ENCODE measurements around the gene TRIM10. TPM values are rescaled to one million over a fixed set of nuclear protein-coding genes. Genes with fewer than 3 reads are reported as not detected.

The TRIM10 gene
- total RNA-seq, 1 experiment from 2014 or later, result 0.95 TPM

DNA sequence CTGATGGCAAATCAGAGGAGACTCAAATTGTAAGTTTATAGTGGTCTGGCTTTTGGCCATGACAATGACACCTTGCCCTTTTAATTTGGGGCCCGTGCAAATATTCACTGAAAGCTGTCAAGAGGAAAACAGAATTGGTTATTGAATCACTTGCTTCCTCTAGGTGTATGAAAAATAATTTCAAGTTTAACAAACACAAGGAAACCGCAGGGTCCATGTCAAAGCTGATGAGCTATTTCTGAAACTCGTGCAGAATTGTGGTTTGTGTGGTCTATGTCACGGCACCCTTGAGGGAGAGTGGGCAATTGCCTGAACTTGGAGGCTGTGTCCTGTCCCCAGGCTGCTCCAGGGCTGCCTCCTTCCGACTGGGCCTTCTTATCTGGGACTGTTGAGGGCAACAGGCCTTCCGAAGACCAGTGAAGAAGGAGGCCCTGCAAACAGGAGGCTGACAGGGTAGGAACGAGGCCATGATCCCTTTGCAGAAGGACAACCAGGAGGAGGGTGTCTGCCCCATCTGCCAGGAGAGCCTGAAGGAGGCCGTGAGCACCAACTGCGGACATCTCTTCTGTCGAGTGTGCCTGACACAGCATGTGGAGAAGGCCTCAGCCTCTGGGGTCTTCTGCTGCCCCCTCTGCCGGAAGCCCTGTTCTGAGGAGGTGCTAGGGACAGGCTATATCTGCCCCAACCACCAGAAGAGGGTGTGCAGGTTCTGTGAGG is 24.3 kb downstream of the TRIM10 start:
- CTCF ChIA-PET, result interaction anchor here (8.2 kb wide), 1 partner anchor 33 kb away, joined by 236 read pairs; no protein-coding TSS in a partner anchor
- intact Hi-C loops (cut with micrococcal nuclease; ENCODE audit: unreplicated experiment), result no loop called here
- H3K27ac Mint-ChIP-seq (ENCODE audit: unreplicated experiment), result no peak overlapping the region

DNA sequence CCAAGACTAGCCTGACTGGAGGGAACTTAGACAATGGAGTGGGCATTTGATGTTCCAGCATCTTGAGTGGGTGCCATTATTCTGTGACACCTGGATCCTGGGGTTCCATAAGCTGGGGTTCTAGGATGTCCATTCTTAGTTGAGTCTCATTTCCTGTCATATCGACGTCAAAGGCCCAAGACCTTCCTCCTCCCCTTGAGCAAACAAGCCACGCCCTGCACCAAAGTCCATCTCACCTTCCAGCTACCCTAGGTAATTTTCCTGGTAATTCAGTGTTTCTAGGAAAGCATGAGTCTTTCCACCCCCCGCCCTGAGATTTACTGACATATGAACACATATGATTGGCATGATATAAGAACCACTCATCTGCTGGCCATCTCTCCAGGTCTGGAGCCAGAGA is 25.3 kb downstream of the TRIM10 start, which contains the start of gene TRIM40:
TSS of gene TRIM40 (plus strand) at position 384 of the 400 bp plus-strand sequence. CDS start 897 bp downstream, outside the sequence.
- BruUV-seq (replicated peaks), result no TSS peak
- no peaks in the 10 kb centered on the region for H3K36me3 Mint-ChIP-seq (ENCODE audit: insufficient read depth, unreplicated experiment)
- ChIA-PET CTCF (interaction anchor here (8.2 kb wide), 1 partner anchor 32 kb away, joined by 236 read pairs; no protein-coding TSS in a partner anchor), POLR2A (no interaction called here)
- Histone ChIP-seq H3K27me3 (replicated peaks; ENCODE audit: control insufficient read depth, insufficient read depth, low read length) (no peaks in the 10 kb centered on the region), H3K4me3 (ENCODE audit: low read depth, low read length) (no peak within 1 kb of the TSS), H3K4me1 (peaks cover 2% of the 10 kb centered on the region), H3K36me3 (ENCODE audit: control insufficient read depth, insufficient read depth, low read length) (no peaks in the 10 kb centered on the region), H3K9me3 (no peaks in the 10 kb centered on the region)
- no peaks in the 10 kb centered on the region for H3K9me3 Mint-ChIP-seq (ENCODE audit: unreplicated experiment)
- no peaks in the 10 kb centered on the region for H3K27me3 Mint-ChIP-seq (ENCODE audit: insufficient read depth, unreplicated experiment)
- intact Hi-C loops (cut with micrococcal nuclease; ENCODE audit: unreplicated experiment), result no loop called here
- no peak within 1 kb of the TSS for H3K4me3 Mint-ChIP-seq (ENCODE audit: unreplicated experiment)
- H3K4me1 Mint-ChIP-seq (ENCODE audit: low read depth, unreplicated experiment), result peaks cover 4% of the 10 kb centered on the region
- H3K27ac Mint-ChIP-seq (ENCODE audit: unreplicated experiment), result no peak within 1 kb of the TSS
- TF ChIP-seq, protein P1, sequence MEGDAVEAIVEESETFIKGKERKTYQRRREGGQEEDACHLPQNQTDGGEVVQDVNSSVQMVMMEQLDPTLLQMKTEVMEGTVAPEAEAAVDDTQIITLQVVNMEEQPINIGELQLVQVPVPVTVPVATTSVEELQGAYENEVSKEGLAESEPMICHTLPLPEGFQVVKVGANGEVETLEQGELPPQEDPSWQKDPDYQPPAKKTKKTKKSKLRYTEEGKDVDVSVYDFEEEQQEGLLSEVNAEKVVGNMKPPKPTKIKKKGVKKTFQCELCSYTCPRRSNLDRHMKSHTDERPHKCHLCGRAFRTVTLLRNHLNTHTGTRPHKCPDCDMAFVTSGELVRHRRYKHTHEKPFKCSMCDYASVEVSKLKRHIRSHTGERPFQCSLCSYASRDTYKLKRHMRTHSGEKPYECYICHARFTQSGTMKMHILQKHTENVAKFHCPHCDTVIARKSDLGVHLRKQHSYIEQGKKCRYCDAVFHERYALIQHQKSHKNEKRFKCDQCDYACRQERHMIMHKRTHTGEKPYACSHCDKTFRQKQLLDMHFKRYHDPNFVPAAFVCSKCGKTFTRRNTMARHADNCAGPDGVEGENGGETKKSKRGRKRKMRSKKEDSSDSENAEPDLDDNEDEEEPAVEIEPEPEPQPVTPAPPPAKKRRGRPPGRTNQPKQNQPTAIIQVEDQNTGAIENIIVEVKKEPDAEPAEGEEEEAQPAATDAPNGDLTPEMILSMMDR (IDR thresholded peaks at IDR 0.05; ENCODE audit: insufficient read depth in 1 of 2, low read depth in 1 of 2, low read length in 1 of 2, severe bottlenecking in 1 of 2, unreplicated experiment in 1 of 2), result no peak
- no peak for DNase-seq

More for the DNA sequence above, 24.3 kb downstream of the TRIM10 start:
- no TSS peak for BruUV-seq (replicated peaks)
- POLR2A ChIA-PET, result interaction anchor here (0.6 kb wide), 1 partner anchor 250 kb away, joined by 8 read pairs; no protein-coding TSS in a partner anchor
- Mint-ChIP-seq H3K27me3 (ENCODE audit: insufficient read depth, unreplicated experiment) (no peaks in the 10 kb centered on the region), H3K4me3 (ENCODE audit: unreplicated experiment) (no peak overlapping the region), H3K9me3 (ENCODE audit: unreplicated experiment) (no peaks in the 10 kb centered on the region), H3K4me1 (ENCODE audit: low read depth, unreplicated experiment) (no peaks in the 10 kb centered on the region), H3K36me3 (ENCODE audit: insufficient read depth, unreplicated experiment) (no peaks in the 10 kb centered on the region)
- H3K27me3 ChIP-seq (replicated peaks; ENCODE audit: control insufficient read depth, insufficient read depth, low read length), result no peaks in the 10 kb centered on the region
- no peaks in the 10 kb centered on the region for H3K36me3 ChIP-seq (ENCODE audit: control insufficient read depth, insufficient read depth, low read length)
- no peak for DNase-seq
- H3K9me3 ChIP-seq, result no peaks in the 10 kb centered on the region
- no peak overlapping the region for H3K4me3 ChIP-seq (ENCODE audit: low read depth, low read length)
- no peaks in the 10 kb centered on the region for H3K4me1 ChIP-seq
- TF ChIP-seq, protein P1 (IDR thresholded peaks at IDR 0.05; ENCODE audit: insufficient read depth in 1 of 2, low read depth in 1 of 2, low read length in 1 of 2, severe bottlenecking in 1 of 2, unreplicated experiment in 1 of 2), result no peak

DNA sequence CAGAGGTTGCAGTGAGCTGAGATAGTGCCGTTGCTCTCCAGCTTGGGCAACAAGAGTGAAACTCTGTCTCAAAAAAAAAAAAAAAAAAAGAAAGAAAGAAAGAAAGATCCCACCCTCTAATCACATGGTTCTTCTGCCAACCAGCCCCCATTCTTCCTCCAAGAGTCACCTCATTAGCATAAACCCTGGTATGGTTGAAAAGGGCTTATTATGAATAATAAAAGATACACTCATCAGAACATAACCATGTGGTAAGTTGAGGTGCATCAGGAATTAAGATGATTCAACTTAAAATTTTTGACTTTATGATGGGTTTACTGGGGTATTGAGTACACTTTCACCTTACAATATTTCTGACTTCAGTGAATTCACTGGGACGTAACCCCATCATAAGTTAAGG is 25.9 kb downstream of the TRIM10 start:
- TF ChIP-seq, protein P1 (IDR thresholded peaks at IDR 0.05; ENCODE audit: insufficient read depth in 1 of 2, low read depth in 1 of 2, low read length in 1 of 2, severe bottlenecking in 1 of 2, unreplicated experiment in 1 of 2), result no peak
- Histone ChIP-seq H3K27me3 (replicated peaks; ENCODE audit: control insufficient read depth, insufficient read depth, low read length) (no peaks in the 10 kb centered on the region), H3K36me3 (ENCODE audit: control insufficient read depth, insufficient read depth, low read length) (no peaks in the 10 kb centered on the region), H3K4me3 (ENCODE audit: low read depth, low read length) (no peak overlapping the region), H3K4me1 (peaks cover 8% of the 10 kb centered on the region), H3K9me3 (no peaks in the 10 kb centered on the region)
- Mint-ChIP-seq H3K4me1 (ENCODE audit: low read depth, unreplicated experiment) (peaks cover 10% of the 10 kb centered on the region), H3K4me3 (ENCODE audit: unreplicated experiment) (no peak overlapping the region), H3K27ac (ENCODE audit: unreplicated experiment) (no peak overlapping the region), H3K36me3 (ENCODE audit: insufficient read depth, unreplicated experiment) (no peaks in the 10 kb centered on the region), H3K9me3 (ENCODE audit: unreplicated experiment) (no peaks in the 10 kb centered on the region), H3K27me3 (ENCODE audit: insufficient read depth, unreplicated experiment) (no peaks in the 10 kb centered on the region)
- no peak for DNase-seq
- intact Hi-C loops (cut with micrococcal nuclease; ENCODE audit: unreplicated experiment), result no loop called here
- ChIA-PET POLR2A (no interaction called here), CTCF (interaction anchor here (8.2 kb wide), 1 partner anchor 32 kb away, joined by 236 read pairs; no protein-coding TSS in a partner anchor)
- BruUV-seq (replicated peaks), result no TSS peak

Measured in Caco-2 (cell line).